ENCODE results near the gene TECR.
A peak's percentile ranks its signal among the peaks of the same experiment; 100 is the strongest.
"Not testable (repeated sequence)": the region's sequence is repeated elsewhere in the genome, so short reads cannot be mapped to it uniquely, and the experiment has no call there.

TECR gene

DNA sequence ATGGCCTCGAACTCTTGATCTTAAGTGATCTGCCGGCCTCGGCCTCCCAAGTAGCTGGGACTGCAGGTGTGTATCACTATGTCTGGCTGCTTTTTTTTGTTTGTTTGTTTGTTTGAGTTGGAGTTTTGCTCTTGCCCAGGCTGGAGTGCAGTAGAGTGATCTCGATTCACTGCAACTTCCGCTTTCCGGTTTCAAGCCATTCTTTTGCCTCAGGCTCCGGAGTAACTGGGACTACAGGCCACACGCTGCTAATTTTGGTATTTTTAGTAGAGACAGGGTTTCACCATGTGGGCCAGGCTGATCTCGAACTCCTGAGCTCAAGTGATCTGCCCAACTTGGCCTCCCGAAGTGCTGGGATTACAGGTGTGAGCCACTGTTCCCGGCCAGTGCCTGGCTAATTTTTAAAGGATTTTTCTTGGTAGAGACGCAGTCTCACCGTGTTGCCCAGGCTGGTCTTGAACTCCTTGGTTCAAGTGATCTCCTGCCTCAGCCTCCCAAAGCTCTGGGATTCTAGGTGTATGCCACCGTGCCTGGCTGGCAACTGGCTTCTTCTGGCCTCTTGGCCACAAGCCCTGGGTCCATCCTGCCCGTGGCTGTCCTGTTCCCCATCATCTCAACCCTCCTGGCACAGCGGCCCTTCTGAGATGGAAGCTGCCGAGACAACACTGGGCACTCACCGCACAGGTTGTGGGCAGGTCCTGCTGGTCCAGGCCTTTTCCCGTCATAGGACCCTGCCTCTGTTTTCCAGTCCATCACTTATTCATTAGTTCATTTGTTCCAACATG lies 11.5 kb downstream of the TECR start:
- DNase-seq, result no peak

DNA sequence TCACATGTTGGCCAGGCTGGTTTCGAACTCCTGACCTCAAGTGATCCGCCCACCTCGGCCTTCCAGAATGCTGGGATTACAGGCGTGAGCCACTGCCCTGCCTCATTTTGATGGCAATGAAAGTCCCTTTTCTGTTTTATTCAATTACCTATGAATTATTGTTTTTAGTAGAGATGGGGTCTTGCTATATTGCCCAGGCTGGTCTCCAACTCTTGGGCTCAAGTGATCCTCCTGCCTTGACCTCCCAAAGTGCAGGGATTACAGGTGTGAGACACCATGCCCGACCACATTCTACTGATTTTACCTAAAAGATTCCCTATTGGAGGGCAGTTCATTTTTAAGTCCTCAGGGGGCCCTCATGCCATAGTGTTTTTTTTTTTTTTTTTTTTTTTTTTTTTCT lies 12.6 kb downstream of the TECR start:
- DNase-seq, result not testable (repeated sequence)

DNA sequence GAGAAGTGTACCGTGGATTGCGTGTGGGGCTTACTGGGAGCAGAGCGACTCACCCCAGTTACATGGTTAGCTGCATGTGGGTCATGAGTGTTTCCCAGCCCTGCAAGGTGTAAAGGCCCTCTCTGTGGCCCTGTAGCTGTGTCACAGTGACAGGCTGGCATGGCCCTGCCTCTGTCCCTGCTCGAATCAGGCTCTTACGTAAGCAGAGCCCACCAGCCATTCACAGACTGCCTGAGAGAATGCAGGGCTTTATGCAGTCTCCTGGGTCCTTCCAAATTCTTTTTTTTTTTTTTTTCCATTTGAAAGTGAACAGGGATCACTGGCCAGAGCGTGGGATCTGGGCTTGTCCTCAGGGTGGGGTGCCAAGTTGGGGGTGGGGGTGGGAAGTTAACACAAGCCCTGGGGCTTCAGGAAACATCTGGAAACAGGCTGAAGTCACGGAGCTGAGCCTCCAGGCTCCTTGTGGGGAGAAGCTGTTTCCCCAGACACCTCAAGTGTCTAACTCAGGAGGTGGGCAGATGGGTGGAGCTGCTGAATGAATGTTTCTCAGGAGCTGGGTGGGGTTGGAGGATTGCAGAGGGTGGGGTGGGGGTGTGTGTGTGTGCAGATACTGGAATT lies 13.4 kb downstream of the TECR start:
- DNase-seq, result peak; percentile 18

DNA sequence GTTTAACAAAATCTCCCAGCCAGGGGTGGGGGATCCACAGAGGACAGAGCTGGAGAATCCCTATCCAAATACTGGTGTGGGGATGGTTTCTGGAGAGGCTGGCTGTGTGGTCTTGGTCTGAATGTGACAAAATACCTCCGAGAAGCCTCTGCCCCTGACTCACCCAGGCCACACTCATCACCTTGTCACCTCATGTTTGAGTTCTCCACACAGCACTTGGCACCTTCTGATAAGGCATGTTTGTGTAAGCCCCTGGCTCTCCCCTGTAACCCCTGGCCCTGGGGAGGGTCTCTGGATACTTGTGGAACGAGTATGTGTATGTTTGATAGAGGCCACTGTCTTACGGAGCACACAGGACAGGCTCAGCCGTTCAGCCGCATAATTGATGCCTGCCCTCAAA lies 14.7 kb downstream of the TECR start:
- no peak for DNase-seq

- no peak for DNase-seq
Measured at GRCh38 chr19:14544977-14545715, 15.8 kb downstream of the TECR start.

GRCh38 chr19:14545716-14546082 lies 16.3 kb downstream of the TECR start:
- no peak for DNase-seq

DNA sequence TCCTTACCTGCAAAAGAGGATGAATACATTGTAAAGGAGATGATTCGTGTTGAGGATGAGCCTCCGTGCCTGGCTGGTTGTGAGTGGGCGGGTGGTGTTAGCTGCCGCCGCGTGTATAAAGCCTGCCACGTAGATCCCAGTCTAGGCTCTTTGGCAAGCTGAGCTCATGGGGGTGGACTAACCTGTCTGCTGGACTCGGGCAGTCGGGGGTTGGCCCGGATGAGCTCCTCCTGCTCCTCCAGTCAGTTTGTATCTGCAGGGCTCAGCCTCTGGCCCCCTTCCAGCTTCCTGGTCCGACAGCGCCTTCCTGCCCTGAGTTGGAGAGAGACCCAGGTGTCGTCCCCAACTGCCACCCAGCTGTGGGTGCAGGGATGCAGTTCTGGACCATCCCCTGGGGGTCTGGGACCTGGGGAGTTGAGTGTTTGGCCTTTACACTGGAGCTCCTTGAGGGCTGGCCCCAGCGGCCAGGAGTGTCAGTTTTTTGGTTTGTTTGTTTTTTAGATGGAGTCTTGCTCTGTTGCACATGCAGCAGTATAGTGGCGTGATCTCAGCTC lies 20.9 kb downstream of the TECR start:
- no peak for DNase-seq

DNA sequence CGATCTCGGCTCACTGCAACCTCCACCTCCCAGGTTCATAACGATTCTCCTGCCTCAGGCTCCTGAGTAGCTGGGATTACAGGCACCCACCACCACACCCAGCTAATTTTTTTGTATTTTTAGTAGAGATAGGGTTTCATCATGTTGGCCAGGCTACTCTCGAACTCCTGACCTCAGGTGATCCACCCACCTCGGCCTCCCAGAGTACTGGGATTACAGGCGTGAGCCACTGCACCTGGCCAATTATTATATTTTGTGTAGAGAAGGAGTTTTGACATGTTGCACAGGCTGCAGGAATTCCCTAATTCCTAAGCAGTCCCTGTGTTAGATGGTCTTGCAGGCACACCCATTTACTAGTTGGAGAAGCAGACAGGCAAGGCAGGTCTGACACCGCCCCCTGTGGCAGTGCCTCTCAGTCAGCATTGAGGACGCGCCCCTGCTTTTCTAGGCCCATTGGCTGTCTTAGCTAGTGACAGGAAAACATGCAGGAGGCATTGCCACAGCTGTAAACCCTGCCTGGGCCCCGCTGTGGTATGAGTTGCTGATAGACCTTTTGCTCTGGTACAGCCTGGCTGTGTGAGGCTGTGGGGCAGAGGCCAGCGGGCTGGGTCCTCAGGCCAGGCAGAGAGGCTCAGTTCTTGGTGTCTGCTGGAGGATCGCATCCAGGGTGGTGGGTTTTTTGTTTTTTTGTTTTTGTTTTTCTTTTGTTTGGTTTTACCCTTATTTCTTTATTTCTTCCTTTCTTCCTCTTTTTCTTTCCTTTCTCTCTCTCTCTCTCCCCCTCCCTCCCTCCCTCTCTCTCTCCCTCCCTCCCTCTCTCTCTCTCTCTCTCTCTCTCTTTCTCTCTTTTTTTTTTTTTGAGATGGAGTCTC lies 22.0 kb downstream of the TECR start:
- peak; percentile 95 for DNase-seq

- not testable (repeated sequence) for DNase-seq
Measured at GRCh38 chr19:14552006-14552360, 22.6 kb downstream of the TECR start.

DNA sequence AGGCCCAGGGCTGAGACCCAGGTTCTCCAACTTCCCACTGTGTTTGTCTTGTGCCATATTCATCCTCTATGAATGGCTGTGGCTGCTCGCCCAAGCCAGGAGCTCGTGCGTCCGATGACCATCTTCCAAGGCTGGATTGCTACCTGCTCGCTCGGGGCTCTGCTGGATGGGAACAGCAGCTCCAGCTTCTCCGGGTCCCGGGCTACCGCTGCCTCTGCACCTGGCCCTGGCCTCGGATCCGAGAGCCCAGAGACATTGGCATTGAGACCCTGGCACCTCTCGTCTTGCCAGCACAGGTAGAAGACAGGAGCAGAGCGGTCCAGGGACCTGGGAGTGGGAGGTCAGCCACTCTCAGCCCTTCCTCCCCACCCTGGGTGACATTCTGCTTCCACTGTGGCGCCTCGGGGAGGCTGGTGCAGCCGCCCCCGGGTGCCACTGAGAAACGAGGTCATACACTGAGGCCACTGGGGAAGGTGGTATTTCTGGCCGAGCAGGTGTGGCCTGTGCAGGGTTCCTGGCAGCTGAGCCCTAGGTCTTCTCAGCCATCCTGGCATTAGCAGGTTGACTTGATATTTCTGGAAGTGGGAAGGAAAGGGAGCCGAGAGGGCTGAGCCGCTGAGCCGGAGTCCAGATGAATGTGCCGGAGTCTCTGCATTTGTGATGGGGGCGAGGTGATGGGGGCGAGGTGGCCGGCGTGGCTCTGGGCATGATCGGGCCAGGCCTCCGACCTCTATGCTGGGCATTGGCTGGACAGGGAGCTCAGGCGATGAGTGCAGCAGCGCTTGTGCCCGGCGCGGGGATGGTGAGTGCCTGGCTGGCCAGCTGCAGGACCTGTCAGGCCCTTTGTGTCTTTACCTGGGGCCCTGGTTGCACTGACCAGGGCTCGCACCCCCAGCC lies 23.9 kb downstream of the TECR start:
- no peak for DNase-seq

- DNase-seq, result no peak
Measured at GRCh38 chr19:14553939-14554243, 24.5 kb downstream of the TECR start.

DNA sequence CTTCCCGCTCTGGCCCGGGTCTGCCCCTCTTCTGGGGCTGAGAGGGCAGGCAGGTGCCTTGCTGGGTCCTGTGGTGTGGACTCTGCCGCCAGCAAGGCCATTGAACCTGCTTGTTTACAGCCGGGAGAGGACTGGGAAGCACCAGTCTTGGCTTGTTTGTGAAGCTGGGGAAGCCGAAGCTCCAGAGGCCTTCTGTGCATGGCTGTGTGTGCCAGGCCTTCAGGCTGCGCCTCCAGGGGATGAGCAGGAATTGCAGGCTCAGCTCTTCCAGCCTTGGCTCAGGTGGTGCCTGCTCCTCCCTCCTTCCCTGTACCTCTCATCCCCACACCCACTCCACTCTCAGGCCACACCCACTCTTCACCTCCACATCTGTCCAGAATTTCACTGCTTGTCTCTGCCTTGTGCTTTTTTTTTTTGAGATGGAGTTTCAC lies 25.0 kb downstream of the TECR start:
- DNase-seq, result no peak

- no peak for DNase-seq
Measured at GRCh38 chr19:14555918-14556661, 26.7 kb downstream of the TECR start.

DNA sequence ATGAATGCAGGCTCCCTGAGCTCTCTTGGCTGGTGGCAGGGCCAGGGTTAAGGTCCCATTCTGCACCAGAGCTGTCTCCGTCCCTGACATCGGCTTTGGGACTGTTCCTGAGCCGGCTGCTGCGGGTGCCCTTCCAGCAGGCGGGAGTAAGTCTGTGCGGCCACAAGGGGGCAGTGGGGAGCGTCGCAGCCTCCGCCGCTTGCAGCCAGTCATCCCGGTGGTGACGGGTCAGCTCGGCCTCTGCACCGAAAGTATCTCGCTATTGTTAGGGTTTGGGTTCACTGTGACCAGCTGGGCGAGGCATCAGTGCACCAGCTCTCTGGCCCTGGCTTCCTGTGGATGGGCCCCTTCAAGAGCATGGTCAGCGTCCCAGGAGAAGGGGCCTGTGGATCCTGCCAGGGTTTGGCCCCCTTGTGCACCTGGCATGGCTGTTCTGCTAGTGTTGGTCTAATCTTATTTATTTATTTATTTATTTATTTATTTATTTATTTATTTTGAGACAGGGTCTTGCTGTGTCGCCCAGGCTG lies 27.3 kb downstream of the TECR start:
- peak; percentile 15 for DNase-seq

DNA sequence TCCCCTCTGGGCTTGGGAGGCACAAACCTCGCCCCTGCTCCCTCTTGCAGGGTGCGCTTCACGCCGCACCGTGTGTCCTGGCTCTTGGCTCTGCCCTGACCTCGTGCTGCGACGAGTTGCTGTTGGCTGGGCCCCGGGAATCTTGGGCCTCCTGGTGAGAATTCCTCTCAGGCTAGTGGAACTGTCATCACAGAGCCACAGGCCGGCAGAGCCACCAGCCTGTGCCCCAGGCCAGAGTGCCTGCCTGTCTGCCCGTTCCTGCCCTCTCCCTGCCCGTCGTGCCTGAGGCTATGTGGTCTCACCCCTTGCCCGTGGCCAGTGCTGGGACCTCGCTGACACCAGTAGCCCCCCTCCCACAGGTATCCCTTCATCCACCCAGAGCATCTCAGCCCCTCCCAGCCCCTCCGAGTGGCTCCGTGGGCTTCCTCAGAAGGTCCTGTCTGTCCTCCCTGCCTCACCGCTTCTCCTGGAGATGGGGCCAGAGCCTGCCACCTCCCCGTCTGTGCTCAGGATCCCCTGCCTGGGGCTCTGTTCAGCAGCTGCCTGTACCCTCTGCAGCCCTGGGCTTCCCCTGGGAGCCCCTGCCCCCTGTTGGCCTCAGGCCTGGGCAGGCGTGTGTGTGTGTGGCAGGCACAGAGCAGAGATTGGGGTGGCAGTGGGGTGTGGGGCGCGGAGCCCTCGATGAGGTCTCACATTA lies 29.1 kb downstream of the TECR start:
- no peak for DNase-seq

DNA sequence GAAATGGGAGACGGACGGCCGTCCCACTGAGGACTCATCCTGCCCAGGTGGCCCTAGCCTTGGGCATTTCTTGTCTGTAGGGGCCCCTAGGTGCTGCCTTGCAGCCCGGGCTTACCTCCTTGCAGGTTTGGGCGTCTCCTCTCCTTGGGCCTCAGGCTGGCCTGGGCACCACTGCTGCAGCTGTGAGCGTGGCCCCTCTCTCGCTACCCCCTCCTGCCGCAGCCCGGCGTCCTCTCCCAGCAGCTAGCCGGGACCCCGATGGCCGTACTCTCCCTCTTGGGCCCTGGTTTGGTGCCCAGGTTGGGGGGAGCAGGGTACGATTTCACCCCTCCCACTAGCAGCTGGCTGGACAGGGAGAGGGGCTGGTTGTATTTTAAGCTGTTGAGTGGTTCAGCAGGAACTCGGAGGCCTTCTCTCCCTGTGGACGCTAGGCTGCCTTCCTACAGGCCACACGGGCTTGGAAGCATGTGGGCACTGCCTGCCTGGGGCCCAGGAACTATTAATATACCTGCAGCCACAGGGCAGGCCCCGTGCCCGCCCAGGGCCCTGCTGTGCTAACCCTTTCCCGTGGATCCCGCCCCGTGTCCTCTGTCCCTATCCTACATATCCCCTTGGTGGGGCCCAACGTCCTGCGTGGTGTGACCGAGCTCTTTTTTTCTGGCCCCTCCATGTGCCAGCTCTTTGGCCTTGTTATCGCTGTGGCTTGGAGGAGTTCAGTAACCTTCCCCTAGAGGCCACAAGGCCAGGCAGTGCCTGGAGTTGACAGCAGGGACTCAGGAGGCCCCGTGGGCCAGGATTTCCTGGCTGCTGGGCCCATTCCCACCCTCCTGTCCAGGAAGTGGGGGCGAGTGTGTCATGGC lies 30.8 kb downstream of the TECR start:
- no peak for DNase-seq

DNA sequence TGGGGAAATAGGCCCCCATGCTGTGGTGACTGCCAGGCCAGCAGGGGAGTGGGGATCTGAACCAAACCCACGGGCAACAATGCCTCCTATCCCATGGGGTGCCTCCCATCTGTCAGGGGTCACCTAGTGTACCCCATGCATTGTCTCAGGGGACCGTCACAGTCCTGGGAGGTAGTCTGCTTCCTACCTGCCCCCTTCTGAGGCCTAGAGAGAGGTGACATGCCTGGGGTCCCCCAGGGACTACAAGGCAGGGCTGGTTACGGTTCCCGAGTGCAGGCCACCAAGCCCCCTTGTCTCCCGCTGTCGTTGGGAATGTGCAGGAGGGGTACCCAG lies 31.3 kb downstream of the TECR start:
- no peak for DNase-seq

- DNase-seq, result no peak
Measured at GRCh38 chr19:14561249-14561648, 31.9 kb downstream of the TECR start.

- DNase-seq, result no peak
Measured at GRCh38 chr19:14561847-14562351, 32.5 kb downstream of the TECR start.
